Measurements from ENCODE around the gene NR5A1.

DNA sequence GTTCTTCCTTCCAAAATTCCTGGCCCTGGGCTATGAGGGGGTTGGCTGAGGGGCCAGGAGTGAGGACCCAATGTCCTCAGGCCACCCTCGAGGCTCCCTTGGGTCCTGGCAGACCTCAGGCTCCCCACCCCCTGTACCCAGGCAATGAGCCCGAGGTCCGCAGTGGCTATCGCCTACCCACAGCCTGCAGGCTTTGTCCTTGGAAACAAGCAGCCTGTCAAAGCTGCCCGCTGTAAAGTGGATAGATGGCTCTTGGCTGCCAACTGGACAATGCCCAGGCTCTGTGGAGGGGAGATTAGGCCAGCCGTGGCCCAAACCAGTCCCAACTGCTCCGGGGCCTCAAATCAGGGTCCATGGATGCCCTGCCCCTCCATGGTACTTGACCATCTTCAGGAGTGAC is 59.2 kb downstream of the NR5A1 start:
- TF ChIP-seq, protein P1, sequence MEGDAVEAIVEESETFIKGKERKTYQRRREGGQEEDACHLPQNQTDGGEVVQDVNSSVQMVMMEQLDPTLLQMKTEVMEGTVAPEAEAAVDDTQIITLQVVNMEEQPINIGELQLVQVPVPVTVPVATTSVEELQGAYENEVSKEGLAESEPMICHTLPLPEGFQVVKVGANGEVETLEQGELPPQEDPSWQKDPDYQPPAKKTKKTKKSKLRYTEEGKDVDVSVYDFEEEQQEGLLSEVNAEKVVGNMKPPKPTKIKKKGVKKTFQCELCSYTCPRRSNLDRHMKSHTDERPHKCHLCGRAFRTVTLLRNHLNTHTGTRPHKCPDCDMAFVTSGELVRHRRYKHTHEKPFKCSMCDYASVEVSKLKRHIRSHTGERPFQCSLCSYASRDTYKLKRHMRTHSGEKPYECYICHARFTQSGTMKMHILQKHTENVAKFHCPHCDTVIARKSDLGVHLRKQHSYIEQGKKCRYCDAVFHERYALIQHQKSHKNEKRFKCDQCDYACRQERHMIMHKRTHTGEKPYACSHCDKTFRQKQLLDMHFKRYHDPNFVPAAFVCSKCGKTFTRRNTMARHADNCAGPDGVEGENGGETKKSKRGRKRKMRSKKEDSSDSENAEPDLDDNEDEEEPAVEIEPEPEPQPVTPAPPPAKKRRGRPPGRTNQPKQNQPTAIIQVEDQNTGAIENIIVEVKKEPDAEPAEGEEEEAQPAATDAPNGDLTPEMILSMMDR (IDR thresholded peaks at IDR 0.05) = no peak
- no peak for TF ChIP-seq POLR2A (IDR thresholded peaks at IDR 0.05)
